Inflammatory macrophage treated with lipopolysaccharide for 4 hours (primary cell): ENCODE data around the gene TANC2.
"Not testable (repeated sequence)": the region's sequence is repeated elsewhere in the genome, so short reads cannot be mapped to it uniquely, and the experiment has no call there.

ENCODE experiments used
- DNase-seq: peaks from one replicate; pipeline ENCODE4 v3.0.0-alpha.2; 2020

TANC2 gene

GRCh38 chr17:62965174-62965685, 805 bp upstream of the TANC2 start:
- DNase-seq = no peak

- no peak for DNase-seq
Observed at GRCh38 chr17:62966426-62967204, 580 bp downstream of the TANC2 start.

- DNase-seq = no peak
Observed at GRCh38 chr17:62967205-62967529, 1.1 kb downstream of the TANC2 start.

GRCh38 chr17:62968445-62968923, 2.4 kb downstream of the TANC2 start:
- peak; percentile 88 for DNase-seq

- DNase-seq = no peak
Observed at GRCh38 chr17:62970610-62971009, 4.6 kb downstream of the TANC2 start.

GRCh38 chr17:62971853-62972252, 5.8 kb downstream of the TANC2 start:
- DNase-seq = no peak

- no peak for DNase-seq
Observed at GRCh38 chr17:62974788-62975187, 8.8 kb downstream of the TANC2 start.

GRCh38 chr17:62975206-62975605, 9.2 kb downstream of the TANC2 start:
- no peak for DNase-seq

- not testable (repeated sequence) for DNase-seq
Observed at GRCh38 chr17:62976643-62977231, 10.7 kb downstream of the TANC2 start.

- DNase-seq = no peak
Observed at GRCh38 chr17:62980842-62981241, 14.8 kb downstream of the TANC2 start.

GRCh38 chr17:62981933-62982332, 15.9 kb downstream of the TANC2 start:
- DNase-seq = no peak

GRCh38 chr17:62984801-62985200, 18.8 kb downstream of the TANC2 start:
- no peak for DNase-seq

- no peak for DNase-seq
Observed at GRCh38 chr17:62986549-62986948, 20.5 kb downstream of the TANC2 start.

- DNase-seq = no peak
Observed at GRCh38 chr17:62987136-62987535, 21.1 kb downstream of the TANC2 start.

GRCh38 chr17:62989501-62989900, 23.5 kb downstream of the TANC2 start:
- no peak for DNase-seq

GRCh38 chr17:62994931-62995330, 28.9 kb downstream of the TANC2 start:
- DNase-seq = no peak

GRCh38 chr17:62995377-62995885, 29.4 kb downstream of the TANC2 start:
- DNase-seq = peak; percentile 94

GRCh38 chr17:62996221-62996620, 30.2 kb downstream of the TANC2 start:
- peak; percentile 9 for DNase-seq

GRCh38 chr17:62998166-62998565, 32.1 kb downstream of the TANC2 start:
- no peak for DNase-seq

- DNase-seq = no peak
Observed at GRCh38 chr17:62998665-62999393, 32.8 kb downstream of the TANC2 start.

- DNase-seq = no peak
Observed at GRCh38 chr17:62999736-63000135, 33.7 kb downstream of the TANC2 start.

GRCh38 chr17:63001689-63002394, 35.8 kb downstream of the TANC2 start:
- DNase-seq = peak; percentile 14

GRCh38 chr17:63002625-63003024, 36.6 kb downstream of the TANC2 start:
- DNase-seq = no peak
